OCI-LY3 (cell line): ENCODE results near the gene RRAD.

ENCODE experiments used
- CTCF ChIP-seq: fragments of 200-600, 300-600 bp; sonication (generic); IDR thresholded peaks from 2 replicates; pipeline ENCODE4 v1.5.1; 2014; ENCODE audit warnings: antibody characterized with exemption, low read length, low read depth
- EZH2phosphoT487 ChIP-seq: fragments of 200-600 bp; shearing (Covaris generic); IDR thresholded peaks from 2 replicates; pipeline ENCODE4 v1.6.1; 2018; ENCODE audit warnings: antibody characterized with exemption, mixed run types, low read depth

- TF ChIP-seq CTCF (no peak), EZH2phosphoT487 (no peak)
These were observed 29.7 kb downstream of the RRAD start for GRCh38 chr16:66895689-66895979.
